ENCODE data around the gene CFAP20. TPM values are rescaled to one million over a fixed set of nuclear protein-coding genes. Genes with fewer than 3 reads are reported as not detected.
"Not testable (repeated sequence)": the region's sequence is repeated elsewhere in the genome, so short reads cannot be mapped to it uniquely, and the experiment has no call there.

Gene CFAP20
- total and polyA plus RNA-seq, 2 of the 13 experiments (the other 11 are each of a cell fraction or from before 2014, with no cell fraction given) = 73.1 to 87.4 TPM

GRCh38 chr16:58096249-58096648 is 32.9 kb downstream of the CFAP20 start:
- in situ Hi-C loops (cut with HindIII; ENCODE audit: extremely low pct_ligation_motif_present, low pct_unique_long_range_greater_than_20kb) = no loop called here
- Histone ChIP-seq H3K9ac (ENCODE audit: insufficient read depth, low read depth, low read length) (no peak overlapping the region), H3K36me3 (replicated peaks in 1 of 2; ENCODE audit: control insufficient read depth in 1 of 2, insufficient read depth in 2 of 2, low read length in 2 of 2) (no peaks in the 10 kb centered on the region), H3K4me2 (ENCODE audit: low read depth, low read length) (no peak overlapping the region), H3K4me3 (replicated peaks in 1 of 3; ENCODE audit: insufficient read depth in 1 of 3, low read depth in 2 of 3, low read length in 3 of 3) (no peak overlapping the region), H3K27ac (ENCODE audit: extremely low read length, insufficient read depth, low read length) (no peak overlapping the region), H3K79me2 (ENCODE audit: insufficient read depth, low read length) (no peaks in the 10 kb centered on the region), H3K27me3 (ENCODE audit: control insufficient read depth in 1 of 2, insufficient read depth in 2 of 2, low read length in 2 of 2) (peaks cover 0 to 30% of the 10 kb centered on the region in 2 experiments; a peak in 4 of 5 replicates), H2AFZ (ENCODE audit: low read length) (no peak overlapping the region), H3K4me1 (ENCODE audit: insufficient read depth, low read length) (peaks cover 20% of the 10 kb centered on the region), H3K9me3 (ENCODE audit: low read length) (no peaks in the 10 kb centered on the region), H4K20me1 (ENCODE audit: insufficient read depth, low read length) (no peaks in the 10 kb centered on the region)
- ChIA-PET POLR2A (interaction anchor here (1.1 kb wide), 1 partner anchor 33 kb away, joined by 3 read pairs; the partner anchor contains the start of gene CFAP20), CTCF (ENCODE audit: low intra/inter-chr PET ratio, low total read pairs) (no interaction called here)
- peak; percentile 49; the same call in 1 of the 2 replicates for TF ChIP-seq ZSCAN25 (CRISPR knock-in tag; IDR thresholded peaks at IDR 0.05)
- no peak for TF ChIP-seq ZMAT5 (CRISPR knock-in tag; IDR thresholded peaks at IDR 0.05; ENCODE audit: borderline replicate concordance, low read depth)
- intact Hi-C loops (cut with micrococcal nuclease; ENCODE audit: unreplicated experiment) = no loop called here
- WGBS (ENCODE audit: low lambda C conversion rate) = 17% methylated on average over 2 of the region's 2 CpGs
- ATAC-seq = no peak
- no peak for DNase-seq (ENCODE audit: low spot score)
- BruUV-seq (replicated peaks) = no TSS peak
- no peak for FAIRE-seq

- H4K20me1 ChIP-seq (ENCODE audit: insufficient read depth, low read length); H3K36me3 ChIP-seq (replicated peaks in 1 of 2; ENCODE audit: control insufficient read depth in 1 of 2, insufficient read depth in 2 of 2, low read length in 2 of 2); CTCF ChIA-PET (ENCODE audit: low intra/inter-chr PET ratio, low total read pairs); BruUV-seq (replicated peaks); H3K9me3 ChIP-seq (ENCODE audit: low read length); in situ Hi-C loops (cut with HindIII; ENCODE audit: extremely low pct_ligation_motif_present, low pct_unique_long_range_greater_than_20kb); FAIRE-seq; H3K9ac ChIP-seq (ENCODE audit: insufficient read depth, low read depth, low read length); H2AFZ ChIP-seq (ENCODE audit: low read length); DNase-seq (ENCODE audit: low spot score); POLR2A ChIA-PET; H3K79me2 ChIP-seq (ENCODE audit: insufficient read depth, low read length); ATAC-seq; intact Hi-C loops (cut with micrococcal nuclease; ENCODE audit: unreplicated experiment); H3K27ac ChIP-seq (ENCODE audit: extremely low read length, insufficient read depth, low read length); H3K4me3 ChIP-seq (replicated peaks in 1 of 3; ENCODE audit: insufficient read depth in 1 of 3, low read depth in 2 of 3, low read length in 3 of 3): not testable (repeated sequence)
- 13% methylated on average over 6 of the region's 6 CpGs for whole genome bisulfite sequencing (ENCODE audit: low lambda C conversion rate)
- H3K4me1 ChIP-seq (ENCODE audit: insufficient read depth, low read length) = peaks cover 19% of the 10 kb centered on the region
- TF ChIP-seq ZNF121 (CRISPR knock-in tag; IDR thresholded peaks at IDR 0.05) = peak; percentile 68
- peak; percentile 83 for TF ChIP-seq ZNF770 (CRISPR knock-in tag; IDR thresholded peaks at IDR 0.05)
- H3K4me2 ChIP-seq (ENCODE audit: low read depth, low read length) = peak overlapping the region; percentile 19; the same call in 1 of the 2 replicates
- H3K27me3 ChIP-seq (ENCODE audit: control insufficient read depth in 1 of 2, insufficient read depth in 2 of 2, low read length in 2 of 2) = peaks cover 0 to 30% of the 10 kb centered on the region in 2 experiments; a peak in 4 of 5 replicates
These were observed 33.6 kb downstream of the CFAP20 start for GRCh38 chr16:58095575-58095960.

All from HepG2 (cell line).